ENCODE results near the gene BLM. TPM values are rescaled to one million over a fixed set of nuclear protein-coding genes. Genes with fewer than 3 reads are reported as not detected.
A peak's percentile ranks its signal among the peaks of the same experiment; 100 is the strongest.

Gene BLM
- total and polyA plus RNA-seq, 8 donors, result 1.1 to 10.5 (median 2.6) TPM

DNA sequence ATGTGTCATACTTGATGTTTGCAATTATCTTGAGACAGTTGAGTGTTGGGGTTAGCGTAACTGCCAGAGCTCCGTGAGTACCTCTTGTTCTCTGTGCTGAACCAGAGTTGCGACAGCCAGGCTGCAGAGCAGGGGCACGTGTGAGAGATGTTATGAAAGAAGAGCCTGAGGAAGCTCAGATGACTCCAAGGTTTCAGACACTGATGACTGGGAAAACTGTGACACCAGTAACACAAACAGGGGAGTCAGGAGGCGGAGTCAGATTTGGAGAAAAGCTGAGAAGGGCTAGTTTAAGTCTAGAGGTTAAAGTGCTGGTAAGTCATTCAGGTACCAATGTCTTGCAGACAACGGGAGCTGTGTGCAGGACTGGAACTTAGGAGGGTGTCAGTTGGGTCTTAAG is 45.0 kb downstream of the BLM start:
- peak in 1 of 2 donors; percentile 34 for DNase-seq
- no peaks in the 10 kb centered on the region for H3K9me3 ChIP-seq
- TF ChIP-seq EP300 (IDR thresholded peaks at IDR 0.05) (no peak), POLR2A (IDR thresholded peaks at IDR 0.05) (no peak), POLR2AphosphoS5 (IDR thresholded peaks at IDR 0.05) (peak in 2 of 3 donors; percentile 24 to 38)
- TF ChIP-seq, protein P1, sequence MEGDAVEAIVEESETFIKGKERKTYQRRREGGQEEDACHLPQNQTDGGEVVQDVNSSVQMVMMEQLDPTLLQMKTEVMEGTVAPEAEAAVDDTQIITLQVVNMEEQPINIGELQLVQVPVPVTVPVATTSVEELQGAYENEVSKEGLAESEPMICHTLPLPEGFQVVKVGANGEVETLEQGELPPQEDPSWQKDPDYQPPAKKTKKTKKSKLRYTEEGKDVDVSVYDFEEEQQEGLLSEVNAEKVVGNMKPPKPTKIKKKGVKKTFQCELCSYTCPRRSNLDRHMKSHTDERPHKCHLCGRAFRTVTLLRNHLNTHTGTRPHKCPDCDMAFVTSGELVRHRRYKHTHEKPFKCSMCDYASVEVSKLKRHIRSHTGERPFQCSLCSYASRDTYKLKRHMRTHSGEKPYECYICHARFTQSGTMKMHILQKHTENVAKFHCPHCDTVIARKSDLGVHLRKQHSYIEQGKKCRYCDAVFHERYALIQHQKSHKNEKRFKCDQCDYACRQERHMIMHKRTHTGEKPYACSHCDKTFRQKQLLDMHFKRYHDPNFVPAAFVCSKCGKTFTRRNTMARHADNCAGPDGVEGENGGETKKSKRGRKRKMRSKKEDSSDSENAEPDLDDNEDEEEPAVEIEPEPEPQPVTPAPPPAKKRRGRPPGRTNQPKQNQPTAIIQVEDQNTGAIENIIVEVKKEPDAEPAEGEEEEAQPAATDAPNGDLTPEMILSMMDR (IDR thresholded peaks at IDR 0.05), result no peak
- H3K4me1 ChIP-seq, result no peaks in the 10 kb centered on the region
- WGBS, 5 donors, result 70 to 92% (median 87%) methylated on average over 6 of the region's 6 CpGs
- intact Hi-C loops (cut with DNase I; ENCODE audit: low total_unique reads), result no loop called here
- H3K27ac ChIP-seq, result peak overlapping the region in 2 of 5 donors; percentile 34 to 59
- H3K4me3 ChIP-seq, result no peak overlapping the region
- H3K27me3 ChIP-seq, result no peaks in the 10 kb centered on the region
- H3K36me3 ChIP-seq, result no peaks in the 10 kb centered on the region

- H3K27me3 ChIP-seq, result no peaks in the 10 kb centered on the region
- H3K4me3 ChIP-seq, result no peak overlapping the region
- intact Hi-C loops (cut with DNase I; ENCODE audit: low total_unique reads), result no loop called here
- no peak for DNase-seq
- no peaks in the 10 kb centered on the region for H3K4me1 ChIP-seq
- no peak overlapping the region for H3K27ac ChIP-seq
- H3K9me3 ChIP-seq, result no peaks in the 10 kb centered on the region
- no peaks in the 10 kb centered on the region for H3K36me3 ChIP-seq
- 84 to 93% (median 88%) methylated on average over 4 of the region's 4 CpGs for WGBS, 5 donors
- no peak for TF ChIP-seq EP300 (IDR thresholded peaks at IDR 0.05)
Observed at GRCh38 chr15:90763366-90764099, 46.4 kb downstream of the BLM start.

DNA sequence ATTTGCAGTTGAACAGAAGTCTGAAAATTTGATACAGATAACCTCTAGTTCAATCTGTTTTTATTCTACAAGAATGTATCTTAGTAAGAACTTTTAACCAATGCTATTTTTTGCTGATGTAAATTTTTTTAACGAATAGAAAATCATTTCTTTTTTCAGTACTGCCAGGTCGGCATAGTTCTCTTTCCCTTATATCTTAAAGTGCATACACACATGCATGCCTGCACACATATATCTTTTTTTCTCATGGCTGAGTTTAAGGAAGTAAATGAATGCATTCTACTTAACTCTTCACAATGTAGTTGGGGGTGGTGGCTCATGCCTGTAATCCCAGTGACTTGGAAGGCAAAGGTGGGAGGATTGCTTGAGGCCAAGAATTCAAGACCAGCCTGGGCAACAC is 48.4 kb downstream of the BLM start:
- 79 to 90% (median 87%) methylated on average over 2 of the region's 2 CpGs for WGBS, 5 donors
- intact Hi-C loops (cut with DNase I; ENCODE audit: low total_unique reads), result no loop called here
- no peak overlapping the region for H3K4me3 ChIP-seq

DNA sequence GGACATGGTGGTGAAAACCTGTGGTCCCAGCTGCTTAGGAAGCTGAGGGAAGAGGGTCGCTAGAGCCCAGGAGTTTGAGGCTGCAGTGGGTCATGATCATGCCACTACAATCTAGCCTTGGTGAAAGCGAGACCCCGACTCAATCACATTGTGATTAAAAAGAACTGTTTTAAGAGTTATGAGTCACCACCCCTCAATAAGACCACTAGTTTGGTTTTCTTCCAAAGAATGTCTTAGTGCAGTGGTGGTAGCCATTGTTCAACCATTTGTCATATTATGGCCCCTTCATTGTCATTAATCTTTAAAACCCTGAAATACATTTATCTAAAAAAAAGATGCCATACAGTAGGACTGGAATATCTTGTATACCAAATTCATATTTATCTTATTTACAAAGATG is 48.8 kb downstream of the BLM start:
- Histone ChIP-seq H3K27me3 (no peaks in the 10 kb centered on the region), H3K27ac (no peak overlapping the region), H3K9me3 (no peaks in the 10 kb centered on the region), H3K4me3 (no peak overlapping the region), H3K4me1 (peaks cover 0 to 5% (median 2%) of the 10 kb centered on the region in 4 donors), H3K36me3 (no peaks in the 10 kb centered on the region)
- DNase-seq, result no peak
- WGBS, 5 donors, result 82 to 98% (median 94%) methylated on average over 3 of the region's 3 CpGs
- TF ChIP-seq POLR2A (IDR thresholded peaks at IDR 0.05) (no peak), EP300 (IDR thresholded peaks at IDR 0.05) (no peak), POLR2AphosphoS5 (IDR thresholded peaks at IDR 0.05) (no peak)
- TF ChIP-seq, protein P1 (IDR thresholded peaks at IDR 0.05), result no peak
- intact Hi-C loops (cut with DNase I; ENCODE audit: low total_unique reads), result no loop called here

More for the DNA sequence above, 48.4 kb downstream of the BLM start:
- no peak for DNase-seq
- TF ChIP-seq EP300 (IDR thresholded peaks at IDR 0.05), result no peak
- TF ChIP-seq POLR2A (IDR thresholded peaks at IDR 0.05), result no peak
- TF ChIP-seq POLR2AphosphoS5 (IDR thresholded peaks at IDR 0.05), result no peak
- Histone ChIP-seq H3K36me3 (no peaks in the 10 kb centered on the region), H3K9me3 (no peaks in the 10 kb centered on the region), H3K27me3 (no peaks in the 10 kb centered on the region), H3K4me1 (peaks cover 0 to under 1% (median 0%) of the 10 kb centered on the region in 4 donors), H3K27ac (no peak overlapping the region)

DNA sequence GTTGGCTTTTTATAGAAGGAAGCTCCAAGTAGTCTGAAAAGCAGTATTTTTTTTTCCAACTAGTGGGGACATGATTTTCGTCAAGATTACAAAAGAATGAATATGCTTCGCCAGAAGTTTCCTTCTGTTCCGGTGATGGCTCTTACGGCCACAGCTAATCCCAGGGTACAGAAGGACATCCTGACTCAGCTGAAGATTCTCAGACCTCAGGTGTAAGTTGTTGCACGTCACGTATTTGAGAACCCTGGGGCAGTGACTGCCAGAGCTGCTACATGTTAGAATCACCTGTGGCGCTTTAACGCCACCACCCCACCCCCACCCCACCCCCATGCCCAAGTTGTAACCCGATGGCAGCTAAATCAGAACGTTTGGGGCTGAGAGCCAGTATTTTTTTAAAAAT is 52.2 kb downstream of the BLM start:
- no peak for DNase-seq
- 81 to 93% (median 91%) methylated on average over 10 of the region's 10 CpGs for WGBS, 5 donors
- intact Hi-C loops (cut with DNase I; ENCODE audit: low total_unique reads), result no loop called here

More for the DNA sequence above, 52.2 kb downstream of the BLM start:
- Histone ChIP-seq H3K9me3 (no peaks in the 10 kb centered on the region), H3K27me3 (no peaks in the 10 kb centered on the region), H3K36me3 (no peaks in the 10 kb centered on the region), H3K4me1 (peaks cover 0 to 8% (median 3%) of the 10 kb centered on the region in 4 donors), H3K27ac (no peak overlapping the region), H3K4me3 (no peak overlapping the region)
- TF ChIP-seq EP300 (IDR thresholded peaks at IDR 0.05) (no peak), POLR2AphosphoS5 (IDR thresholded peaks at IDR 0.05) (no peak), POLR2A (IDR thresholded peaks at IDR 0.05) (no peak)
- TF ChIP-seq, protein P1 (IDR thresholded peaks at IDR 0.05), result no peak
